HepG2 (cell line): ENCODE results near the gene RAB30. TPM values are rescaled to one million over a fixed set of nuclear protein-coding genes. Genes with fewer than 3 reads are reported as not detected.

ENCODE experiments used
- CEBPG ChIP-seq: IDR thresholded peaks from 2 replicates; pipeline ENCODE4 v1.6.1; 2016
- HNRNPK ChIP-seq: fragments of 200-400 bp; formaldehyde crosslinking; IDR thresholded peaks from 2 replicates; pipeline ENCODE4 v1.6.1; 2018; ENCODE audit warnings: low read length, low read depth, moderate library complexity, mild to moderate bottlenecking; ENCODE audit not compliant: poor library complexity, severe bottlenecking
- MEF2D ChIP-seq: sonication (generic); formaldehyde crosslinking; IDR thresholded peaks from 2 replicates; pipeline ENCODE4 v1.5.1; 2020; ENCODE audit warnings: mild to moderate bottlenecking, missing genetic modification reagents
- RNF219 ChIP-seq: sonication (generic); formaldehyde crosslinking; IDR thresholded peaks from 2 replicates; pipeline ENCODE4 v1.5.0; 2020; ENCODE audit warnings: mild to moderate bottlenecking, missing genetic modification reagents
- THAP8 ChIP-seq: sonication (generic); formaldehyde crosslinking; IDR thresholded peaks from 2 replicates; pipeline ENCODE4 v1.5.1; 2020; ENCODE audit warnings: missing genetic modification reagents, mild to moderate bottlenecking, borderline replicate concordance
- ZFY ChIP-seq: sonication (generic); formaldehyde crosslinking; IDR thresholded peaks from 2 replicates; pipeline ENCODE4 v1.4.0; 2020; ENCODE audit warnings: missing genetic modification reagents
- ZNF121 ChIP-seq: sonication (generic); formaldehyde crosslinking; IDR thresholded peaks from 2 replicates; pipeline ENCODE4 v1.5.0; 2020; ENCODE audit warnings: mild to moderate bottlenecking, missing genetic modification reagents
- ZNF263 ChIP-seq: sonication (generic); formaldehyde crosslinking; IDR thresholded peaks from 2 replicates; pipeline ENCODE4 v1.4.0; 2020; ENCODE audit warnings: missing genetic modification reagents
- ZNF335 ChIP-seq: sonication (generic); formaldehyde crosslinking; IDR thresholded peaks from 2 replicates; pipeline ENCODE4 v1.4.0; 2020; ENCODE audit warnings: missing genetic modification reagents
- ZNF503 ChIP-seq: sonication (generic); formaldehyde crosslinking; IDR thresholded peaks from 2 replicates; pipeline ENCODE4 v1.4.0; 2020; ENCODE audit warnings: missing genetic modification reagents
- ZNF510 ChIP-seq: sonication (generic); formaldehyde crosslinking; IDR thresholded peaks from 2 replicates; pipeline ENCODE4 v1.4.0; 2020; ENCODE audit warnings: low read depth, mild to moderate bottlenecking, missing genetic modification reagents
- ZNF512B ChIP-seq: sonication (generic); formaldehyde crosslinking; IDR thresholded peaks from 2 replicates; pipeline ENCODE4 v1.5.1; 2020; ENCODE audit warnings: missing genetic modification reagents, mild to moderate bottlenecking, borderline replicate concordance
- polyA plus RNA-seq, 8 experiments: library from polyadenylated mRNA; depleted of rRNA in 3 of 8; stranded (reverse) in 7 of 8; unstranded in 1 of 8; fragments of >200 nt; fragmentation: Illumina TruSeq in 4 of 8; extraction: Trizol in 4 of 8; gene quantifications; 2 replicates each; pipeline versions ENCODE4 v1.2.1 to v1.2.3, GENCODE V29; 2011 to 2016; ENCODE audit warnings: low read depth in 4 of 8, missing spikeins in 1 of 8, mixed read lengths in 1 of 8; ENCODE audit not compliant: insufficient read depth in 1 of 8
- total RNA-seq, 5 experiments: library from RNA; depleted of rRNA; stranded (reverse); fragments of >200 nt; fragmentation: Illumina TruSeq; extraction: Trizol; gene quantifications; 2 replicates each; pipeline ENCODE4 v1.2.3, GENCODE V29; 2016; ENCODE audit warnings: low read depth in 1 of 5

RAB30 gene
- total and polyA plus RNA-seq, 2 of the 13 experiments (the other 11 are each of a cell fraction or from before 2014, with no cell fraction given) = 3.7 to 5.0 TPM

GRCh38 chr11:83072350-83073242 is 899 bp upstream of the RAB30 start (continued):
- TF ChIP-seq HNRNPK = no peak
- TF ChIP-seq RNF219 (CRISPR knock-in tag) = 0 out of 2 replicates have a peak, but pooled peaks have one; percentile 36
- peak; percentile 15; the same call in 1 of the 2 replicates for TF ChIP-seq THAP8 (CRISPR knock-in tag)
- peak; percentile 23; the same call in 1 of the 2 replicates for TF ChIP-seq ZFY (CRISPR knock-in tag)
- TF ChIP-seq ZNF121 (CRISPR knock-in tag) = peak; percentile 39; the same call in 1 of the 2 replicates
- no peak for TF ChIP-seq ZNF512B (CRISPR knock-in tag)
- no peak for TF ChIP-seq ZNF510 (CRISPR knock-in tag)
- no peak for TF ChIP-seq ZNF503 (CRISPR knock-in tag)
- peak; percentile 58; the same call in 1 of the 2 replicates for TF ChIP-seq MEF2D (CRISPR knock-in tag)
- no peak for TF ChIP-seq CEBPG (CRISPR knock-in tag)
- TF ChIP-seq ZNF335 (CRISPR knock-in tag) = no peak
- TF ChIP-seq ZNF263 (CRISPR knock-in tag) = peak; percentile 40; the same call in 1 of the 2 replicates
